Stomach (tissue), 4 donors: ENCODE measurements around the gene PFKFB3.

Experiments
- EP300 ChIP-seq: sonication (generic); formaldehyde crosslinking; IDR thresholded peaks from one replicate; pipeline ENCODE4 v1.6.1; 2017; ENCODE audit warnings: antibody characterized with exemption
- POLR2AphosphoS5 ChIP-seq, 3 donors: sonication (generic); formaldehyde crosslinking; IDR thresholded peaks; one replicate each; pipeline ENCODE4 v1.6.1; 2016; ENCODE audit warnings: antibody characterized with exemption in 3 of 3
- TF ChIP-seq, protein P1 (sequence below), 7 experiments: fragments of 450-650 bp in 4 of 7; fragments of 200-600 bp in 3 of 7; sonication (generic) in 3 of 7; IDR thresholded peaks; one replicate each; pipeline ENCODE4 v1.5.1; 2016 to 2019; ENCODE audit warnings: antibody characterized with exemption in 7 of 7, control low read depth in 2 of 7, mild to moderate bottlenecking in 1 of 7

DNA sequence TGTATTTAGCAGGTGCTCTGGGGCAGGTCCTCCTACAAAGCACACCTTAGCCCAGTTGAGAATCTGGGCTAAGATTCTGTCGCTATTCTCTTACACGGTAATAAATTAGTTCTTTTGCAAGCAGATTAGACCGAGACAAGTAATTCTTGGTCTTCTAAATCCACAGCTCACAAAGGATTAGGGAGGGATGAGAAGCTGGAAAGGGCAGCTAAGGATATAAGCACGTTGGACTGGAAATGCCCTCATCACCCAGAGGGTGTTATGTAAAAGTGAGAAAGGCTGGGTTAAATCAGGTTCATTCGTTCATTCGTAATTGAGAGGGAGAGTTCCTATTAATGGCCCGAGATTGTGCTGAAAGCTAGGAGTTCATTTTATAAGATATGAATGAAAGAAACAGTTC, 41.8 kb downstream of the PFKFB3 start:
- TF ChIP-seq, protein P1, sequence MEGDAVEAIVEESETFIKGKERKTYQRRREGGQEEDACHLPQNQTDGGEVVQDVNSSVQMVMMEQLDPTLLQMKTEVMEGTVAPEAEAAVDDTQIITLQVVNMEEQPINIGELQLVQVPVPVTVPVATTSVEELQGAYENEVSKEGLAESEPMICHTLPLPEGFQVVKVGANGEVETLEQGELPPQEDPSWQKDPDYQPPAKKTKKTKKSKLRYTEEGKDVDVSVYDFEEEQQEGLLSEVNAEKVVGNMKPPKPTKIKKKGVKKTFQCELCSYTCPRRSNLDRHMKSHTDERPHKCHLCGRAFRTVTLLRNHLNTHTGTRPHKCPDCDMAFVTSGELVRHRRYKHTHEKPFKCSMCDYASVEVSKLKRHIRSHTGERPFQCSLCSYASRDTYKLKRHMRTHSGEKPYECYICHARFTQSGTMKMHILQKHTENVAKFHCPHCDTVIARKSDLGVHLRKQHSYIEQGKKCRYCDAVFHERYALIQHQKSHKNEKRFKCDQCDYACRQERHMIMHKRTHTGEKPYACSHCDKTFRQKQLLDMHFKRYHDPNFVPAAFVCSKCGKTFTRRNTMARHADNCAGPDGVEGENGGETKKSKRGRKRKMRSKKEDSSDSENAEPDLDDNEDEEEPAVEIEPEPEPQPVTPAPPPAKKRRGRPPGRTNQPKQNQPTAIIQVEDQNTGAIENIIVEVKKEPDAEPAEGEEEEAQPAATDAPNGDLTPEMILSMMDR (IDR thresholded peaks at IDR 0.05), result no peak
- TF ChIP-seq EP300, result no peak
- TF ChIP-seq POLR2AphosphoS5 (IDR thresholded peaks at IDR 0.05), result no peak
